Prostate gland (tissue), 2 donors: ENCODE measurements around the gene CFAP107. TPM values are rescaled to one million over a fixed set of nuclear protein-coding genes. Genes with fewer than 3 reads are reported as not detected.
"Not testable (repeated sequence)": the region's sequence is repeated elsewhere in the genome, so short reads cannot be mapped to it uniquely, and the experiment has no call there.

ENCODE experiments used
- DNase-seq: peaks from one replicate; pipeline ENCODE4 v3.0.0-alpha.2; 2019; ENCODE audit warnings: low spot score
- H3K27ac ChIP-seq, 2 donors: fragments of 200-600 bp; sonication (generic); 2 replicates each; pipeline ENCODE4 v1.5.1; 2017 to 2019
- H3K27me3 ChIP-seq: fragments of 200-600 bp; sonication (generic); replicated peaks from 2 replicates; pipeline ENCODE4 v1.5.1; 2019; ENCODE audit not compliant: insufficient read depth
- H3K36me3 ChIP-seq, 2 donors: fragments of 200-600 bp; sonication (generic); 1 replicate in 1 of 2; 2 replicates in 1 of 2; pipeline versions ENCODE4 v1.5.1 to v1.8.1; 2017 to 2019
- H3K4me1 ChIP-seq: fragments of 200-600 bp; sonication (generic); replicated peaks from 2 replicates; pipeline ENCODE4 v1.5.1; 2019
- H3K4me3 ChIP-seq, 2 donors: fragments of 200-600 bp; sonication (generic); 2 replicates each; pipeline ENCODE4 v1.5.1; 2017 to 2019
- H3K9me3 ChIP-seq: fragments of 200-600 bp; sonication (generic); 2 replicates; pipeline ENCODE4 v1.5.1; 2017
- CTCF ChIP-seq, 4 experiments: fragments of 200-600 bp in 2 of 4; fragments of 450-650 bp in 2 of 4; sonication (generic) in 2 of 4; IDR thresholded peaks; 1 replicate in 3 of 4; 2 replicates in 1 of 4; pipeline ENCODE4 v1.5.1; 2016 to 2019; ENCODE audit warnings: antibody characterized with exemption in 4 of 4, mild to moderate bottlenecking in 2 of 4, moderate library complexity in 2 of 4
- POLR2A ChIP-seq: fragments of 450-650 bp; IDR thresholded peaks from one replicate; pipeline ENCODE4 v1.6.1; 2016; ENCODE audit warnings: antibody characterized with exemption, mild to moderate bottlenecking
- POLR2AphosphoS5 ChIP-seq: sonication (generic); formaldehyde crosslinking; IDR thresholded peaks from one replicate; pipeline ENCODE4 v1.6.1; 2017; ENCODE audit warnings: antibody characterized with exemption
- WGBS: methylation state at CpG from one replicate; pipeline ENCODE4 v1.1.5; 2018; 5-methylcytosine and 5-hydroxymethylcytosine counted together
- intact Hi-C: fragments of 100-400 bp; cut with DNase I; formaldehyde crosslinking; loops from one replicate; pipeline ENCODE4 v1.14.2; 2022
- total RNA-seq, 2 donors: library from RNA; depleted of rRNA; stranded (reverse); fragments of >200 nt; gene quantifications; one replicate each; pipeline ENCODE4 v1.1.0, GENCODE V29; 2016

CFAP107 gene
- total RNA-seq, 2 donors from 2014 or later, result 1.1 TPM; not detected in 1

GRCh38 chr1:12712929-12713328, 33.1 kb upstream of the CFAP107 start:
- intact Hi-C loops, result no loop called here
- no peaks in the 10 kb centered on the region for H3K4me1 ChIP-seq

GRCh38 chr1:12713651-12714050, 32.3 kb upstream of the CFAP107 start:
- H3K27ac ChIP-seq, H3K27me3 ChIP-seq, intact Hi-C loops, H3K4me1 ChIP-seq, H3K4me3 ChIP-seq, H3K9me3 ChIP-seq, H3K36me3 ChIP-seq, DNase-seq: not testable (repeated sequence)
- 83% methylated on average over 5 of the region's 5 CpGs for WGBS

More at GRCh38 chr1:12712929-12713328, 33.1 kb upstream of the CFAP107 start:
- DNase-seq, result no peak
- no peak overlapping the region for H3K27ac ChIP-seq
- no peak overlapping the region for H3K4me3 ChIP-seq
- no peaks in the 10 kb centered on the region for H3K9me3 ChIP-seq
- H3K36me3 ChIP-seq, result no peaks in the 10 kb centered on the region
- no peaks in the 10 kb centered on the region for H3K27me3 ChIP-seq
- 89% methylated on average over 8 of the region's 8 CpGs for WGBS
- TF ChIP-seq POLR2AphosphoS5, result no peak
- no peak for TF ChIP-seq POLR2A
- TF ChIP-seq CTCF (IDR thresholded peaks at IDR 0.05), result no peak

GRCh38 chr1:12714710-12715475, 31.1 kb upstream of the CFAP107 start:
- H3K27me3 ChIP-seq, result no peaks in the 10 kb centered on the region
- no peak for TF ChIP-seq POLR2A
- TF ChIP-seq POLR2AphosphoS5, result no peak
- TF ChIP-seq CTCF (IDR thresholded peaks at IDR 0.05), result no peak
- intact Hi-C loops, result no loop called here
- no peaks in the 10 kb centered on the region for H3K4me1 ChIP-seq
- WGBS, result 93% methylated on average over 3 of the region's 3 CpGs
- H3K4me3 ChIP-seq, result no peak overlapping the region
- no peak for DNase-seq
- H3K27ac ChIP-seq, result no peak overlapping the region
- no peaks in the 10 kb centered on the region for H3K36me3 ChIP-seq
- no peaks in the 10 kb centered on the region for H3K9me3 ChIP-seq

GRCh38 chr1:12715896-12716437, 30.0 kb upstream of the CFAP107 start, which contains the start of gene AADACL3:
Gene AADACL3 (plus strand): TSS chr1:12716110. CDS start chr1:12716177, 67 bp downstream.
- Histone ChIP-seq H3K4me1 (no peaks in the 10 kb centered on the region), H3K4me3 (no peak within 1 kb of the TSS), H3K9me3 (no peaks in the 10 kb centered on the region), H3K27me3 (no peaks in the 10 kb centered on the region), H3K36me3 (no peaks in the 10 kb centered on the region), H3K27ac (no peak within 1 kb of the TSS)
- WGBS, result 88% methylated on average over 8 of the region's 8 CpGs
- TF ChIP-seq CTCF (IDR thresholded peaks at IDR 0.05) (no peak), POLR2AphosphoS5 (no peak), POLR2A (no peak)
- intact Hi-C loops, result no loop called here
- DNase-seq, result no peak

- Histone ChIP-seq H3K36me3 (no peaks in the 10 kb centered on the region), H3K27ac (no peak overlapping the region), H3K9me3 (no peaks in the 10 kb centered on the region), H3K4me3 (no peak overlapping the region), H3K4me1 (no peaks in the 10 kb centered on the region), H3K27me3 (no peaks in the 10 kb centered on the region)
- intact Hi-C loops, result no loop called here
- WGBS, result 84% methylated on average over 7 of the region's 7 CpGs
- DNase-seq, result no peak
- TF ChIP-seq POLR2AphosphoS5 (no peak), CTCF (IDR thresholded peaks at IDR 0.05) (no peak), POLR2A (no peak)
Observed at GRCh38 chr1:12717301-12717838, 28.6 kb upstream of the CFAP107 start.
